ENCODE measurements around the gene MYL6. TPM values are rescaled to one million over a fixed set of nuclear protein-coding genes. Genes with fewer than 3 reads are reported as not detected.

The MYL6 gene
- total RNA-seq, 1 experiment from 2014 or later, result 1,181 TPM

DNA sequence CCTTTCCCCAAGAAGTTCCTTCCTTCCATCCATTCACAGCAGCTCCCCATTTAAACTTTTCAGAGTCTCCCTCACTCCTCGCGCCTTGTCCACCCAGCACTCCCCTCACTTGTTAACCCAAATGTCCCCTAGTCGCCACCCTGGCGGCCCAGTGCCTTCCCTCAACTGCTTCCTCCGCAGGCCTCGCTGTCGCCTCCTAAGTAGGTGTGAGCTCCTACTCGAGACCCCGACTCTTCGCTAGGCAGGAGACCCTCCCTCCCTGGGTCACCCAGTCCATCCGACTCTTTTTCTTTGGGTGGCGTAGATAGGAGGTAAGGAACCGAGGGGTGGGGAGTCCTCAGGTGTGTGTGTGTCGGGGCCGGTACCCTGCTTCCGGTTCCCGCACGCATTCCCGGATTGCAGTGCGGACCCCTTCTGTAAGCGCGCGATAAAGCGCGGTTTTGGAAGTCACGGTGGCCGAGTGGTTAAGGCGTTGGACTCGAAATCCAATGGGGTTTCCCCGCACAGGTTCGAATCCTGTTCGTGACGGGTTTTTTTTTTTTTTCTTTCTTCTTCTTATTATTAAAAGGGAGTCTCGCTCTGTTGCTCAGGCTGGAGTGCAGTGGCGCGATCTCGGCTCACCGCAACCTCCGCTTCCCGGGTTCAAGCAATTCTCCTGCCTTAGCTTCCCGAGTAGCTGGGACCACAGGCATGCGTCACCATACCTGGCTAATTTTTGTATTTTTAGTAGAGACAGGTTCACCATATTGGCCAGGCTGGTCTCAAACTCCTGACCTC is 31.9 kb downstream of the MYL6 start:
- Mint-ChIP-seq H3K4me1 (peaks cover 24 to 27% of the 10 kb centered on the region in 2 experiments), H3K9me3 (0 out of 5 replicates have a peak, but pooled peaks cover 0 to 3% of the 10 kb centered on the region in 2 experiments), H3K27me3 (ENCODE audit: low read depth) (peaks cover 3% of the 10 kb centered on the region; the same call in 1 of the 2 replicates), H3K4me3 (peak overlapping the region; percentile 94 to 98), H3K27ac (peak overlapping the region; percentile 97 to 99 (median 99)), H3K36me3 (ENCODE audit: insufficient read depth in 1 of 3, low read depth in 3 of 3) (peaks cover 27 to 43% (median 38%) of the 10 kb centered on the region in 3 experiments; a peak in 6 of 7 replicates)
- Histone ChIP-seq H3K9ac (ENCODE audit: extremely low read depth, insufficient read length, low read length) (peak overlapping the region; percentile 86), H4K5ac (ENCODE audit: insufficient read length, low read depth, low read length) (no peak overlapping the region), H3K79me2 (ENCODE audit: insufficient read depth, low read length) (peaks cover 8% of the 10 kb centered on the region; the same call in 1 of the 2 replicates), H2AFZ (ENCODE audit: low read length) (peak overlapping the region; percentile 88), H3K4me1 (ENCODE audit: insufficient read depth, low read length) (peaks cover 8% of the 10 kb centered on the region), H4K20me1 (ENCODE audit: control insufficient read depth, insufficient read depth, insufficient read length) (no peaks in the 10 kb centered on the region), H2BK15ac (ENCODE audit: low read depth, low read length) (no peak overlapping the region), H3K4ac (ENCODE audit: low read depth, low read length) (no peak overlapping the region), H3T11ph (ENCODE audit: low read length) (no peak overlapping the region), H3K27ac (ENCODE audit: insufficient read length, low read depth, low read length) (peak overlapping the region; percentile 48), H3K18ac (ENCODE audit: insufficient read length, low read depth, low read length) (peak overlapping the region; percentile 93), H4K8ac (replicated peaks; ENCODE audit: insufficient read length, low read depth, low read length) (no peak overlapping the region), H3K4me2 (ENCODE audit: insufficient read depth, insufficient read length, low read length) (peak overlapping the region; percentile 86), H2BK5ac (ENCODE audit: insufficient read length, low read length) (no peak overlapping the region), H2BK120ac (ENCODE audit: low read depth, low read length, poor library complexity, severe bottlenecking) (peak overlapping the region; percentile 74), H3K56ac (ENCODE audit: insufficient read length, low read depth, low read length) (no peak overlapping the region), H3K79me1 (ENCODE audit: insufficient read depth, low read depth, low read length, poor library complexity, severe bottlenecking) (peaks cover 6% of the 10 kb centered on the region), H2AK5ac (ENCODE audit: insufficient read length, low read length) (no peak overlapping the region), H4K91ac (ENCODE audit: insufficient read length, low read depth, low read length) (no peak overlapping the region), H3K27me3 (ENCODE audit: insufficient read depth, low read length) (no peaks in the 10 kb centered on the region), H2BK20ac (ENCODE audit: low read depth, low read length, poor library complexity, severe bottlenecking) (no peak overlapping the region), H2BK12ac (ENCODE audit: insufficient read length, low read depth, low read length) (peak overlapping the region; percentile 31), H3K23ac (ENCODE audit: insufficient read length, low read depth, low read length) (no peak overlapping the region), H3K23me2 (ENCODE audit: insufficient read length, low read depth, low read length, poor library complexity, severe bottlenecking) (peaks cover 12% of the 10 kb centered on the region), H3K9me3 (ENCODE audit: control insufficient read depth, low read depth, low read length) (no peaks in the 10 kb centered on the region), H3K14ac (ENCODE audit: insufficient read depth, low read length) (peak overlapping the region; percentile 95; the same call in 1 of the 2 replicates)
- DNase-seq, result peak; percentile 96
- TF ChIP-seq, protein P1, sequence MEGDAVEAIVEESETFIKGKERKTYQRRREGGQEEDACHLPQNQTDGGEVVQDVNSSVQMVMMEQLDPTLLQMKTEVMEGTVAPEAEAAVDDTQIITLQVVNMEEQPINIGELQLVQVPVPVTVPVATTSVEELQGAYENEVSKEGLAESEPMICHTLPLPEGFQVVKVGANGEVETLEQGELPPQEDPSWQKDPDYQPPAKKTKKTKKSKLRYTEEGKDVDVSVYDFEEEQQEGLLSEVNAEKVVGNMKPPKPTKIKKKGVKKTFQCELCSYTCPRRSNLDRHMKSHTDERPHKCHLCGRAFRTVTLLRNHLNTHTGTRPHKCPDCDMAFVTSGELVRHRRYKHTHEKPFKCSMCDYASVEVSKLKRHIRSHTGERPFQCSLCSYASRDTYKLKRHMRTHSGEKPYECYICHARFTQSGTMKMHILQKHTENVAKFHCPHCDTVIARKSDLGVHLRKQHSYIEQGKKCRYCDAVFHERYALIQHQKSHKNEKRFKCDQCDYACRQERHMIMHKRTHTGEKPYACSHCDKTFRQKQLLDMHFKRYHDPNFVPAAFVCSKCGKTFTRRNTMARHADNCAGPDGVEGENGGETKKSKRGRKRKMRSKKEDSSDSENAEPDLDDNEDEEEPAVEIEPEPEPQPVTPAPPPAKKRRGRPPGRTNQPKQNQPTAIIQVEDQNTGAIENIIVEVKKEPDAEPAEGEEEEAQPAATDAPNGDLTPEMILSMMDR (conservative IDR thresholded peaks at IDR 0.05), result no peak; the same call in 1 of the 3 replicates
- WGBS (ENCODE audit: extremely low coverage, insufficient read length, low lambda C conversion rate), result no CpG with 5 or more reads among the region's 42 CpGs
